ENCODE results near the gene MED27.

DNA sequence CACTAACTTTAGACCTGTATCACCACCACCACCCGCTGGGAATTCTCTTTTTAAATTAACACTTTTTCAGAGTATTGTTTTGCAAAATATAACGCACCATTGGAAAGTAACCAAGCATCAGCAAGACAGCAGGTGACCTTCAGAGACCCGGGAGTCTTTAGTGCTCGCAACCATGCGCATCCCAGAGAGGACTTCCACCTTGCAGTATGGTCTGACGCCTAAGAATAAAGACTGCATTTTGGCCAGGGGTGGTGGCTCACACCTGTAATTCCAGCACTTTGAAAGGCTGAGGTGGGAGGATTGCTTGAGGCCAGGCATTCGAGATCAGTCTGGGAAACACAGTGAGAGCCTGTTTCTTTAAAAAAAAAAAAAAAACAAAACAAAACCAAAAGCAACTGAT is 113.8 kb downstream of the MED27 start:
- TF ChIP-seq, protein P1, sequence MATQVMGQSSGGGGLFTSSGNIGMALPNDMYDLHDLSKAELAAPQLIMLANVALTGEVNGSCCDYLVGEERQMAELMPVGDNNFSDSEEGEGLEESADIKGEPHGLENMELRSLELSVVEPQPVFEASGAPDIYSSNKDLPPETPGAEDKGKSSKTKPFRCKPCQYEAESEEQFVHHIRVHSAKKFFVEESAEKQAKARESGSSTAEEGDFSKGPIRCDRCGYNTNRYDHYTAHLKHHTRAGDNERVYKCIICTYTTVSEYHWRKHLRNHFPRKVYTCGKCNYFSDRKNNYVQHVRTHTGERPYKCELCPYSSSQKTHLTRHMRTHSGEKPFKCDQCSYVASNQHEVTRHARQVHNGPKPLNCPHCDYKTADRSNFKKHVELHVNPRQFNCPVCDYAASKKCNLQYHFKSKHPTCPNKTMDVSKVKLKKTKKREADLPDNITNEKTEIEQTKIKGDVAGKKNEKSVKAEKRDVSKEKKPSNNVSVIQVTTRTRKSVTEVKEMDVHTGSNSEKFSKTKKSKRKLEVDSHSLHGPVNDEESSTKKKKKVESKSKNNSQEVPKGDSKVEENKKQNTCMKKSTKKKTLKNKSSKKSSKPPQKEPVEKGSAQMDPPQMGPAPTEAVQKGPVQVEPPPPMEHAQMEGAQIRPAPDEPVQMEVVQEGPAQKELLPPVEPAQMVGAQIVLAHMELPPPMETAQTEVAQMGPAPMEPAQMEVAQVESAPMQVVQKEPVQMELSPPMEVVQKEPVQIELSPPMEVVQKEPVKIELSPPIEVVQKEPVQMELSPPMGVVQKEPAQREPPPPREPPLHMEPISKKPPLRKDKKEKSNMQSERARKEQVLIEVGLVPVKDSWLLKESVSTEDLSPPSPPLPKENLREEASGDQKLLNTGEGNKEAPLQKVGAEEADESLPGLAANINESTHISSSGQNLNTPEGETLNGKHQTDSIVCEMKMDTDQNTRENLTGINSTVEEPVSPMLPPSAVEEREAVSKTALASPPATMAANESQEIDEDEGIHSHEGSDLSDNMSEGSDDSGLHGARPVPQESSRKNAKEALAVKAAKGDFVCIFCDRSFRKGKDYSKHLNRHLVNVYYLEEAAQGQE (IDR thresholded peaks at IDR 0.05; ENCODE audit: insufficient read depth in 1 of 2, low read depth in 2 of 2, low read length in 1 of 2) = no peak
- TF ChIP-seq, protein P2, sequence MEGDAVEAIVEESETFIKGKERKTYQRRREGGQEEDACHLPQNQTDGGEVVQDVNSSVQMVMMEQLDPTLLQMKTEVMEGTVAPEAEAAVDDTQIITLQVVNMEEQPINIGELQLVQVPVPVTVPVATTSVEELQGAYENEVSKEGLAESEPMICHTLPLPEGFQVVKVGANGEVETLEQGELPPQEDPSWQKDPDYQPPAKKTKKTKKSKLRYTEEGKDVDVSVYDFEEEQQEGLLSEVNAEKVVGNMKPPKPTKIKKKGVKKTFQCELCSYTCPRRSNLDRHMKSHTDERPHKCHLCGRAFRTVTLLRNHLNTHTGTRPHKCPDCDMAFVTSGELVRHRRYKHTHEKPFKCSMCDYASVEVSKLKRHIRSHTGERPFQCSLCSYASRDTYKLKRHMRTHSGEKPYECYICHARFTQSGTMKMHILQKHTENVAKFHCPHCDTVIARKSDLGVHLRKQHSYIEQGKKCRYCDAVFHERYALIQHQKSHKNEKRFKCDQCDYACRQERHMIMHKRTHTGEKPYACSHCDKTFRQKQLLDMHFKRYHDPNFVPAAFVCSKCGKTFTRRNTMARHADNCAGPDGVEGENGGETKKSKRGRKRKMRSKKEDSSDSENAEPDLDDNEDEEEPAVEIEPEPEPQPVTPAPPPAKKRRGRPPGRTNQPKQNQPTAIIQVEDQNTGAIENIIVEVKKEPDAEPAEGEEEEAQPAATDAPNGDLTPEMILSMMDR (IDR thresholded peaks at IDR 0.05) = no peak
- TF ChIP-seq SIN3A (IDR thresholded peaks at IDR 0.05; ENCODE audit: borderline replicate concordance, insufficient read depth, low read depth, low read length) = no peak
- TF ChIP-seq POLR2AphosphoS5 (IDR thresholded peaks at IDR 0.05; ENCODE audit: low read depth, low read length) = no peak

Measured in Panc1 (cell line).